Thyroid gland (tissue), 4 donors: ENCODE data around the gene PGBD5.
"Not testable (repeated sequence)": the region's sequence is repeated elsewhere in the genome, so short reads cannot be mapped to it uniquely, and the experiment has no call there.

ENCODE experiments used
- POLR2A ChIP-seq, 2 donors: fragments of 450-650 bp; IDR thresholded peaks; one replicate each; pipeline ENCODE4 v1.6.1; 2017; ENCODE audit warnings: antibody characterized with exemption in 2 of 2, mild to moderate bottlenecking in 2 of 2, moderate library complexity in 1 of 2
- TF ChIP-seq, protein P1 (sequence below), 6 experiments: fragments of 200-600 bp in 3 of 6; fragments of 450-650 bp in 3 of 6; sonication (generic) in 3 of 6; IDR thresholded peaks; one replicate each; pipeline ENCODE4 v1.5.1; 2016 to 2019; ENCODE audit warnings: antibody characterized with exemption in 6 of 6, mild to moderate bottlenecking in 2 of 6, inconsistent platforms in 1 of 6, moderate library complexity in 1 of 6

DNA sequence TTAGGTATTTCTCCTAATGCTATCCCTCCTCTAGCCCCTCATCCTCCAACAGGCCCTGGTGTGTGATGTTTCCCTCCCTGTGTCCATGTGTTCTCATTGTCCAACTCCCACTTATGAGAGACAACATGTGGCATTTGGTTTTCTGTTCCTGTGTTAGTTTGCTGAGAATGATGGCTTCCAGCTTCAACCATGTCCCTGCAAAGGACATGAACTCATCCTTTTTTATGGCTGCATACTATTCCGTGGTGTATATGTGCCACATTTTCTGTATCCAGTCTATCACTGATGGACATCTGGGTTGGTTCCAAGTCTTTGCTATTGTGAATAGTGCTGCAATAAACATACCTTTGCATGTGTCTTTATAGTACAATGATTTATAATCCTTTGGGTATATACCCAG, 44.6 kb upstream of the PGBD5 start:
- TF ChIP-seq, protein P1, sequence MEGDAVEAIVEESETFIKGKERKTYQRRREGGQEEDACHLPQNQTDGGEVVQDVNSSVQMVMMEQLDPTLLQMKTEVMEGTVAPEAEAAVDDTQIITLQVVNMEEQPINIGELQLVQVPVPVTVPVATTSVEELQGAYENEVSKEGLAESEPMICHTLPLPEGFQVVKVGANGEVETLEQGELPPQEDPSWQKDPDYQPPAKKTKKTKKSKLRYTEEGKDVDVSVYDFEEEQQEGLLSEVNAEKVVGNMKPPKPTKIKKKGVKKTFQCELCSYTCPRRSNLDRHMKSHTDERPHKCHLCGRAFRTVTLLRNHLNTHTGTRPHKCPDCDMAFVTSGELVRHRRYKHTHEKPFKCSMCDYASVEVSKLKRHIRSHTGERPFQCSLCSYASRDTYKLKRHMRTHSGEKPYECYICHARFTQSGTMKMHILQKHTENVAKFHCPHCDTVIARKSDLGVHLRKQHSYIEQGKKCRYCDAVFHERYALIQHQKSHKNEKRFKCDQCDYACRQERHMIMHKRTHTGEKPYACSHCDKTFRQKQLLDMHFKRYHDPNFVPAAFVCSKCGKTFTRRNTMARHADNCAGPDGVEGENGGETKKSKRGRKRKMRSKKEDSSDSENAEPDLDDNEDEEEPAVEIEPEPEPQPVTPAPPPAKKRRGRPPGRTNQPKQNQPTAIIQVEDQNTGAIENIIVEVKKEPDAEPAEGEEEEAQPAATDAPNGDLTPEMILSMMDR (IDR thresholded peaks at IDR 0.05) = not testable (repeated sequence)
- not testable (repeated sequence) for TF ChIP-seq POLR2A (IDR thresholded peaks at IDR 0.05)
